Activated CD8-positive, alpha-beta memory T cell treated with anti-CD3 and anti-CD28 coated beads for 4 hours (primary cell): Measurements from ENCODE around the gene CD4.

Experiments
- DNase-seq, 2 donors: peaks; one replicate each; pipeline ENCODE4 v3.0.0-alpha.2; 2020; ENCODE audit warnings: low read depth in 2 of 2

CD4 gene

DNA sequence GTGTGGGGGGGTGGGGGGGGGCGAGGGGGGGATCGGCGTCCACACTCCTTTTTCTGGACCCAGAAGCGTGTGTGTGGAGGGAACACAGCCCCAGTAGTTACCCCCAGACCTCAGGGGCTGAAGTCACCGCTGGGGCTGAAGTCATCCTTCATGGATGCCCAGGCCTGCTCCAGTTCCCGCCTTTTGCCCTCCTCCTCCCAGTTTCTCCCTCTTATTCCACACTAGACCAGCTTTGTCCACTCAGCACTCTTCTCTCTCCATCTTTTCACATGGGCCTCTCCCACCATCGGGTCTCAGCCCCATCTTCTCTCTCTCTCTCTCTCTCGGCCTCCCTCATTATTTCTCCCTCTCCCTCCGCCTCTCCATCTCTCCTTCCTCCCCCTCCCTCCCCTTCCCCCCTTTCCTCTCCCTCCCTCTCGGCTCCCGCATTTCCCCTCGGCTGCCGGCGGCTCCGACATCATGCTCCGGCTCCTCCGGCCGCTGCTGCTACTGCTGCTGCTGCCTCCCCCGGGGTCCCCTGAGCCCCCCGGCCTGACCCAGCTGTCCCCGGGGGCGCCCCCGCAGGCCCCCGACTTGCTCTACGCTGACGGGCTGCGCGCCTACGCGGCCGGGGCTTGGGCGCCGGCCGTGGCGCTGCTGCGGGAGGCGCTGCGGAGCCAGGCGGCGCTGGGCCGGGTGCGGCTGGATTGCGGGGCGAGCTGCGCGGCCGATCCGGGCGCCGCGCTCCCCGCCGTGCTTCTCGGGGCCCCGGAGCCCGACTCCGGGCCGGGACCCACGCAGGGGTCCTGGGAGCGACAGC, 38.9 kb downstream of the CD4 start, which contains the start of gene P3H3:
TSS of gene P3H3 (plus strand) at position 426 of the 799 bp plus-strand sequence. CDS start at position 460, 34 bp downstream.
- no peak for DNase-seq

- no peak for DNase-seq
Observed at GRCh38 chr12:6828781-6829535, 39.6 kb downstream of the CD4 start.

- DNase-seq, result no peak
Observed at GRCh38 chr12:6829536-6830220, 40.4 kb downstream of the CD4 start.

DNA sequence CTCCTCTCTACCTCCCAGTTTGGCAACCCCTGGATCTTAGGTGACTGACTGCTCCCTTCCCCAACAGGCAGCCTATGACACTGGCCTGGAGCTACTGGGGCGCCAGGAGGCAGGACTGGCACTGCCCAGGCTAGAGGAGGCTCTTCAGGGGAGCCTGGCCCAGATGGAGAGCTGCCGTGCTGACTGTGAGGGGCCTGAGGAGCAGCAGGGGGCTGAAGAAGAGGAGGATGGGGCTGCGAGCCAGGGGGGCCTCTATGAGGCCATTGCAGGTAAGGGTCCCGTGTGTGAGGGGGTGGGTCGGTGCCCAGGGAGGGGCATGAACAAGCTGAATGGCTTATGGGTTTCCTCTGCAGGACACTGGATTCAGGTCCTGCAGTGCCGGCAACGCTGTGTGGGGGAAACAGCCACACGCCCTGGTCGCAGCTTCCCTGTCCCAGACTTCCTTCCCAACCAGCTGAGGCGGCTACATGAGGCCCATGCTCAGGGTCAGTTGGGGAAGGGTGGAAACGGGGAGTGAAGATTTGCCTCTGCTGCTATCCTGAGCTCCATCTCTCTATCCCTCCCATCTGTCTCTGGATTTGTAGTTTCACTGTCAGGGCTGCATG, 41.1 kb downstream of the CD4 start:
- no peak for DNase-seq

DNA sequence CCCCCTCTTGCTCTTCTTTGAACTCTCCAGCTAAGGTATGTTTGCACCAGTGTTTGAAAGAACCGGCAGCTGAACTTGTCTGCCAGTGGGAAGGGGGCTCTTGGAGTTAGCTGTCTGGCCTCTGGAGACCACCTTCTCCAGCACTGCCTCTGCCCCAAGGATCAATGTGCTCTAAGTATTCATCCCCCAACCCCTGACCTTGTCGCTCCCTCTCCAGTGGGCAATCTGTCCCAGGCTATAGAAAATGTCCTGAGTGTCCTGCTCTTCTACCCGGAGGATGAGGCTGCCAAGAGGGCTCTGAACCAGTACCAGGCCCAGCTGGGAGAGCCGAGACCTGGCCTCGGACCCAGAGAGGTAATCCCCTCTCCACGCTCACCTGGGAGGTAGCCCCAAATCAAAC, 41.7 kb downstream of the CD4 start:
- no peak for DNase-seq

DNA sequence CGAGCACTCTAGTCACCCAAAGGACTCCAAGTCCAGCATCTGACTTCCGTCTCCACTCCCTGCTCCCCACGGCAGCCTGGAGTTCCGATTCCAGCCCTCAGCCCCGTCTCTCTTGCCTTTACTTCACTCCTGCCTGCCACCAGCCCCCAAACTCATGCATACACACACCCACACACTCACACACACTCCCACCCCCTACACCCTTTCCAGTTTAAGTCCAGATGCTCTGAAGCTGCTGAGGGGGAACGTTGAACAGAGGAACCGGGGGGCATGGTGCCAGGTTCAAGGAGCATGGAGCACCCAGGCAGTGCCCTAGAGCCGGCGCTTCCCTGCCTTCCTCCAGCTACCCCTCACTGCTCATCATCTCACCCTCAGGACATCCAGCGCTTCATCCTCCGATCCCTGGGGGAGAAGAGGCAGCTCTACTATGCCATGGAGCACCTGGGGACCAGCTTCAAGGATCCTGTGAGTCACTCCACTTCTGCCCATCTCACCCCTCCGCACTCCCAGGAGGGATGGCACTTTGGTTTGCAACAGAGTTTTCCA, 42.2 kb downstream of the CD4 start:
- no peak for DNase-seq

DNA sequence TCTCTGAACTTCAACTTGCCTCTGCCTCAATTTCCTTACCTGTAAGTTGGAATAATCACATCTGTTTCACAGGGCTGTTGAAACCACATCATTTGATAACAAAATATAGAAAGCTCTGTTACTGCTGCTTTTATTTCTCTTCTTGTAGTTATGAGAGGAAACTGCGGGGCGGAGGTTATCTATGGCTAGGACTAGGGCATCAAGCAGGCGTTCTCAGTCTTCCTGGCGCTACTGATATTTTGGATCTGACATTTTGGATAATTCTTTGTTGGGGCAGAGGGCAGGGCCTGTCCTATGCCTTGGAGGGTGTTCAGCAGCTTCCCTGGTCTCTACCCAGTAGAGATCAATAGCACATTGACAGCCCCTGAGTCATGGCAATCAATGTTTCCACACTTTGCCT, 42.8 kb downstream of the CD4 start:
- no peak for DNase-seq

- no peak for DNase-seq
Observed at GRCh38 chr12:6833189-6833890, 44.0 kb downstream of the CD4 start.

DNA sequence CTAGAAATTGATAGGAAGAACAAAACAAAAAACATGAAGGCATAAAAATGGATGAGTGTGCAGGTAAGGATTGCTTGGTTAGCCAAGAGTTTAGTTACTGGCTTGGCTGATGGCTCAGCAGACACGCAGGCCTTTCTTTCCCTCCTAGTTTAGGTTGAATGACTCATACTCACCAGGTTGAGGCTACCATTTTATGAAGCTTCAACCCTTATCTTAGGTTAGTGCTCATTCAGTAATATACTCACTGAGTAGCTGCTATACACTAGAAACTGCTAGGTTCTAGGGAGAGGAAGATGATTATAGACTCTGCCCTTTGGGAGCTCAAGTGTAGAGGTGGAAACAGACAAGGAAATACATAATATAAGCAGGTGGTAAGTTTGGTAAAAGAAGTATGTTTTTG, 44.9 kb downstream of the CD4 start:
- DNase-seq, result no peak

DNA sequence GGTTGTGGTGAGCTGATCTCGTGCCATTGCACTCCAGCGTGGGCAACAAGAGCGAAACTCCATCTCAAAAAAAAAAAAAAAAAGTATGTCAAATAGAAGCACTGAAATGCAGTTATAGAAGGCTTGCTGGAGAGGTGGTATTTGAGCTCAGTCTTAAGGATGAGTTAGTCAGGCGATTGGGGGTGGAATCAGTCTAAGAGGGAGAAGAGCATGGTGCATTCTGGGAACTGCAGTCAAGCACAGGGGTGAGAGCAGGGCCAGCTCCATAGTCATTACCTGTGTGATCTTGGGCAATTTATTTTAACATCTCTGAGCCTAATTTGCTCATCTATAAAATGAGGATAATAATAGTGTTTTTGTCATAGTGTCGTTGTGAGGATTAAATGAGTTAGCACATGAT, 45.5 kb downstream of the CD4 start:
- DNase-seq, result no peak

DNA sequence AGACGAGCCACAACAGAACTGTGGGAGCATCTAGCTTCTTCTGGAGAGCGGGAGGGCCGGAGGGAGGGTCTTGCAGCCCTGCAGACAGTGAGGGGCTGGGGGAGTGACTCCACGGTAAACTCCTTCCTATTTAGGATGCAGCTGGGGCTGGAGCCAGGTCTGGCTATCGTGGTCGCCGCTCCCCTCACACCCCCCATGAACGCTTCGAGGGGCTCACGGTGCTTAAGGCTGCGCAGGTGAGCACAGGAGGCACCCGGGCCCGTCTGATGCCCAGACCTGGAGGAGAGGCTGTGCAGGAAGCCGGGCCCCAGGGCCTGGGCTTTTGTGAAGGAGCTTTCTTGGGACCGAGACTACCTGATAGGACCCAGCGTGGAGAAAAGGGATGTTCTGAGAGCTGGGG, 47.5 kb downstream of the CD4 start:
- no peak for DNase-seq

- DNase-seq, result no peak
Observed at GRCh38 chr12:6837370-6838060, 48.2 kb downstream of the CD4 start.

GRCh38 chr12:6838854-6839253, 49.5 kb downstream of the CD4 start:
- no peak for DNase-seq

DNA sequence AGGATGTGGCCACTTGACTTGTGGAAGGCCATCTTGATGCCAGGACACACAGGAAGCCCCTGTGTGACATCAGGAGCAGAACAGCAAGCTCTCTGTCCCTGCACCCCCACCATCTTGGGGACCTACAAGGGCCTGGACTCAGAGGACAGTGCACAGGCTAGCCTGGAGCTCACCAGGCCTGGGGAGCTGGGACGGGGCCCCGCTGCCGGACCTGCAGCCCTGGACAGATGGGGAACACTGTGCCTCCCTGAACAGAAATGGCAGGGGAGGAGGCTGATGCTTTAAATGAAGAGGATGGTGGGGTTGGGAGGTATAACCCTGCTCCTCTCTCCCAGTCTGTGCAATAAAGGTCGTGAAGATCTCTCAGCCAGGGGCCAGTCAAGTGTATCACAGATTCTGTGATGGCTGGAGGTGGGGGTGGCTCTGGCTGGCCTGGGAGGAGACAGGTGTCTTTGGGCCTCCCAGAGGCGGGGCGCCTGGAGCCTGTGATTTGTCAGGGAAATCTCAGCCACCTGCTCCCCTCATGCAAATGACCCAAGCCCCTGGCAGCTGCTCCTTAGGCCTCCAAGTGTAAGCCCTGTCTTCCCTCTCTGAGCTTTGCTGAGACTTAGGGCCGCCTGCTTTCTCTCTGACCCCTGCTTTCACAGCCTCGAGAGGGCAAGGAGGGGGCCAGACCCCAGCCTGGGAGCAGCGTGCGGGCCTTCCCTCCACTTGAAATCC, 50.3 kb downstream of the CD4 start:
- no peak for DNase-seq

GRCh38 chr12:6840330-6840729, 51.0 kb downstream of the CD4 start:
- DNase-seq, result no peak

GRCh38 chr12:6840761-6841515, 51.6 kb downstream of the CD4 start, which contains the start of gene GNB3:
GNB3 (plus strand) TSS chr12:6840925; CDS start chr12:6841288, 363 bp downstream.
- DNase-seq, result no peak

GRCh38 chr12:6842075-6842474, 52.7 kb downstream of the CD4 start:
- DNase-seq, result no peak

DNA sequence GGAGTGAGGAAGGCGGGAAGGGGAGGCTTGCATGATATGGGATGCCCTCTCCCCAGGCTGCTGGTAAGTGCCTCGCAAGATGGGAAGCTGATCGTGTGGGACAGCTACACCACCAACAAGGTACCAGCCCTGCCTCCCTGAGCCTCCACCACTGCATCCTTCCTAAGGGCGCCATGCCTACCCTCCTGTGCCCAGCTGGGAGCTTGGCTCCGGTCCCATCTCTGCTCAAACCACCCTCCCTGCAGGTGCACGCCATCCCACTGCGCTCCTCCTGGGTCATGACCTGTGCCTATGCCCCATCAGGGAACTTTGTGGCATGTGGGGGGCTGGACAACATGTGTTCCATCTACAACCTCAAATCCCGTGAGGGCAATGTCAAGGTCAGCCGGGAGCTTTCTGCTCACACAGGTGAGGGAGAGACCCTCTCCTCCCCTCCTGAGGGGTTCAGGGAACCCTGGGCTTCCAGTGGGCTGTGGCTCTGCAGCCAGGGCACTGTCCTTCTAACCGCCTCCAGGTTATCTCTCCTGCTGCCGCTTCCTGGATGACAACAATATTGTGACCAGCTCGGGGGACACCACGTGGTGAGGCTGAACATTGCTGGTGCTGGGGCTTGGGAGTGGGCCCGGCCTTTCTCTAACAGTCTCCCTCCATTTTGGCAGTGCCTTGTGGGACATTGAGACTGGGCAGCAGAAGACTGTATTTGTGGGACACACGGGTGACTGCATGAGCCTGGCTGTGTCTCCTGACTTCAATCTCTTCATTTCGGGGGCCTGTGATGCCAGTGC, 54.0 kb downstream of the CD4 start:
- no peak for DNase-seq
